GM21515 (cell line): ENCODE data around the gene IDH3A.

ENCODE experiments used
- ATAC-seq: cut with Tn5 transposase; IDR thresholded peaks from one replicate; pipeline ENCODE4 v1.9.1; 2021; ENCODE audit not compliant: unreplicated experiment

IDH3A gene

DNA sequence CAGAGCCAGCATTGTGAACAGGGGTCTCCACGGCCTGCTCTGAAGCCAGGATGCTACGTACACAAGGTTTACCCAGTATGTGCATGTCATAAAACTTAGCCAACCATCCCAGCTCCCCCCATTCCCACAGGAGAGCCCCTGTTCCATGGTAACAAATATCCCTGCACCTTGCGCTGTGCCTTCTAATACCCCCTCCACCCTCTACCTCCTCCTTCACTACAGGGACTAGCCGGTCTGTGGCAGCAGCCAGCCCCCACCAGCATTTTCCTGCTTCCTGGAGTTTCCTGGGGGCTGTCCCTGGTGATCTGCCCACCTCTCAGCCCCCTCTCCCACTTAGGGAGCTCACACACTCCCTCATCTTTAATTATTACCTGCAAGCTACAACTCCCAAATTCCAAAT lies 64.8 kb downstream of the IDH3A start:
- no peak for ATAC-seq

DNA sequence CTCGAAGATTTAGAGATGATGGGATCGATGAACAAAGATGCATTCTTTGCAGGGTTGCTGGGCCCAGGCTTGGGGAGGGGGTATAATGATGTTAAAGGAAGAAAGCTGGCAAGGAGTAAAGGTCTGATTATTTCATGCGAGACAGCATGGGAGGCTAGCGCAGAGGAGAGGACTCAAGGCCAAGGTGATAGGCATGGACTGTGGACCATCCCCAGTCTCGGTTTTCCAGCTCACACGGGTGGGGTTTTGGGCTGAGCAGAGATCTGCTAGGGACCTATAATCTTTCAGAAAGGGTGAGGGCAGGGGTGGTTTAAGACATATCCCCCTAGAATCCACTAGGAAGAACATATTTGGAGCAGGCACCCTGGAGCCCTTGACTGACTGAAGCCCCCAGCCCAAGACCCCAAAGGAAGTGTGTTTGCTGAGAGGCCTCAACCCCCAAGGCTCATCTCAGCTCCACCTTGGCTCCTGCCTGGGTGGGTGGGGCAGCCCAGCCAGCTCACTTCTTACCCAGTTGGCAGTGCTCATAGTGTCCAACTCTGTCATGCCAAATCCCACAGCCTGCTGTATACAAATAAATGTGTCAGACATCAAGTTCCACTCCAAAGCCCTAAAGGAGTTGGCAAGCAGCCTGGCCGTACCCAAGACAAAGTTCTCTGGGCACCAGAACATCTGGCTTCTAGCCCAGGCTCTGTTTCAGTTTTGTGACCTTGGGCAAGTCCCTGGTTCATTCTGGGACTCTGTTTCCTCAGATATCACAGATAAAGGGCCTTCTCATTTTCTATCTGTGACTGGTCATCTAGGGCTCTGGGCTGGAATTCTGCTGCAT lies 67.3 kb downstream of the IDH3A start:
- no peak for ATAC-seq

DNA sequence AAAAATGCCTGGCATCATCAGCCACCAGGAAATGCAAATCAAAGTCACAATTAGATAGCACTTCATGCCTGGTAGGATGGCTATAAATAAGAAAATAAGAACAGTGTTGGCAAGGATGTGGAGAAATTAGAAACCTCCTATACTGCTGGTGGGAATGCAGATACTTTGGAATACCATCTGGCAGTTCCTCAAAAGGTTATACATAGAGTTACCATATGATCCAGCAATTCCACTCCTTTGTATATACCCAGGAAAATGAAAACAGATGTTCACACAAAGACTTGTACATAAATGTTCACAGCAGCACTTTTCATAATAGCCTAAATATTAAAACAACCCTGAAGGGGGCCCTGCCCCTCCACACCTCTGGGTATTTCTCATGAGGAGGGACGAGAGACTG lies 71.6 kb downstream of the IDH3A start:
- ATAC-seq, result no peak
